Subcutaneous adipose tissue (tissue), 4 donors: ENCODE data around the gene DYDC1. TPM values are rescaled to one million over a fixed set of nuclear protein-coding genes. Genes with fewer than 3 reads are reported as not detected.

Experiments
- CTCF ChIP-seq: fragments of 450-650 bp; IDR thresholded peaks from one replicate; pipeline ENCODE4 v1.5.1; 2016; ENCODE audit warnings: low read depth, mild to moderate bottlenecking, control low read depth, antibody characterized with exemption, moderate library complexity
- total RNA-seq, 4 donors: library from RNA; depleted of rRNA; stranded (reverse); fragments of >200 nt; gene quantifications; one replicate each; pipeline ENCODE4 v1.1.0, GENCODE V29; 2016

Gene DYDC1
- total RNA-seq = not detected

GRCh38 chr10:80356563-80356988 is at the start of gene DYDC1, which contains the start of gene DYDC2:
DYDC1 (minus strand) TSS chr10:80356755; CDS start chr10:80352601, 4,154 bp downstream.
DYDC2 (plus strand) TSS chr10:80356781; CDS start chr10:80362444, 5,663 bp downstream.
- no peak for TF ChIP-seq CTCF

GRCh38 chr10:80406204-80406603 is 49.6 kb upstream of the DYDC1 start:
- TF ChIP-seq CTCF = no peak

- no peak for TF ChIP-seq CTCF
Measured at GRCh38 chr10:80405626-80406025, 49.1 kb upstream of the DYDC1 start.

- no peak for TF ChIP-seq CTCF
Measured at GRCh38 chr10:80405035-80405434, 48.5 kb upstream of the DYDC1 start.

GRCh38 chr10:80400136-80400804 is 43.7 kb upstream of the DYDC1 start:
- TF ChIP-seq CTCF = no peak

- no peak for TF ChIP-seq CTCF
Measured at GRCh38 chr10:80397014-80397413, 40.5 kb upstream of the DYDC1 start.

GRCh38 chr10:80394358-80394916 is 37.9 kb upstream of the DYDC1 start:
- TF ChIP-seq CTCF = no peak
